Peyer's patch (tissue), 4 donors: ENCODE measurements around the gene RNF112.

Experiments
- CTCF ChIP-seq, 6 experiments: fragments of 450-650 bp in 4 of 6; fragments of 200-600 bp in 2 of 6; sonication (generic) in 1 of 6; IDR thresholded peaks; one replicate each; pipeline ENCODE4 v1.5.1; 2017 to 2019; ENCODE audit warnings: antibody characterized with exemption in 6 of 6, mild to moderate bottlenecking in 3 of 6, moderate library complexity in 1 of 6
- POLR2A ChIP-seq, 2 donors: fragments of 450-650 bp; IDR thresholded peaks; one replicate each; pipeline ENCODE4 v1.5.1; 2017; ENCODE audit warnings: antibody characterized with exemption in 2 of 2, mild to moderate bottlenecking in 2 of 2, moderate library complexity in 2 of 2

GRCh38 chr17:19443148-19443547, 32.1 kb downstream of the RNF112 start:
- TF ChIP-seq CTCF (IDR thresholded peaks at IDR 0.05), result no peak
- TF ChIP-seq POLR2A (IDR thresholded peaks at IDR 0.05), result no peak
